Fibroblast of lung (primary cell): ENCODE results near the gene PSEN1. TPM values are rescaled to one million over a fixed set of nuclear protein-coding genes. Genes with fewer than 3 reads are reported as not detected.

Source experiments
- DNase-seq, 2 donors: peaks; one replicate each; pipeline versions ENCODE4 v3.0.0 to v3.0.0-alpha.2; 2010; ENCODE audit warnings: low read depth in 2 of 2
- H2AFZ ChIP-seq: 2 replicates; pipeline ENCODE4 v1.5.1; 2012; ENCODE audit warnings: low read length, control low read depth, inconsistent platforms
- H3K27ac ChIP-seq: 2 replicates; pipeline ENCODE4 v1.5.1; 2011; ENCODE audit warnings: low read length, control low read depth; ENCODE audit not compliant: insufficient read depth
- H3K27me3 ChIP-seq: 2 replicates; pipeline ENCODE4 v1.5.1; 2011; ENCODE audit warnings: mild to moderate bottlenecking, low read length; ENCODE audit not compliant: control insufficient read depth, insufficient read depth
- H3K36me3 ChIP-seq: 2 replicates; pipeline ENCODE4 v1.5.1; 2011; ENCODE audit warnings: low read length; ENCODE audit not compliant: control insufficient read depth, insufficient read depth
- H3K4me1 ChIP-seq: 2 replicates; pipeline ENCODE4 v1.5.1; 2011; ENCODE audit warnings: low read length; ENCODE audit not compliant: control insufficient read depth, insufficient read depth; ENCODE audit errors: extremely low read depth
- H3K4me2 ChIP-seq: 2 replicates; pipeline ENCODE4 v1.5.1; 2011; ENCODE audit warnings: low read length, control low read depth; ENCODE audit not compliant: insufficient read depth; ENCODE audit errors: extremely low read depth
- H3K4me3 ChIP-seq, 4 experiments: fragments of 200-600 bp in 1 of 4; sonication (generic) in 1 of 4; replicated peaks in 1 of 4; 2 replicates each; pipeline ENCODE4 v1.5.1; 2011 to 2016; ENCODE audit warnings: low read length in 4 of 4, low read depth in 3 of 4, mild to moderate bottlenecking in 3 of 4, control low read depth in 2 of 4, inconsistent platforms in 1 of 4, mixed read lengths in 1 of 4; ENCODE audit not compliant: insufficient read depth in 1 of 4; ENCODE audit errors: control extremely low read depth in 1 of 4
- H3K79me2 ChIP-seq: 2 replicates; pipeline ENCODE4 v1.5.1; 2012; ENCODE audit warnings: mild to moderate bottlenecking, low read length, inconsistent platforms; ENCODE audit not compliant: control insufficient read depth, insufficient read depth
- H3K9ac ChIP-seq: 2 replicates; pipeline ENCODE4 v1.5.1; 2011; ENCODE audit warnings: mild to moderate bottlenecking, low read length, control low read depth; ENCODE audit not compliant: insufficient read depth
- H3K9me3 ChIP-seq: 2 replicates; pipeline ENCODE4 v1.5.1; 2012; ENCODE audit warnings: low read depth, low read length; ENCODE audit not compliant: control insufficient read depth, insufficient read depth
- H4K20me1 ChIP-seq: 2 replicates; pipeline ENCODE4 v1.5.1; 2011; ENCODE audit warnings: low read length; ENCODE audit not compliant: control insufficient read depth, insufficient read depth; ENCODE audit errors: extremely low read depth
- EZH2 ChIP-seq: IDR thresholded peaks from 2 replicates; pipeline ENCODE4 v1.5.1; 2012; ENCODE audit warnings: low read length, control low read depth, mild to moderate bottlenecking; ENCODE audit errors: missing control alignments
- polyA plus RNA-seq, 2 donors: library from polyadenylated mRNA; depleted of rRNA in 1 of 2; stranded (reverse) in 1 of 2; unstranded in 1 of 2; fragments of >200 nt; gene quantifications; 2 replicates each; pipeline ENCODE4 v1.2.1, GENCODE V29; 2011 to 2012; ENCODE audit warnings: missing spikeins in 1 of 2
- total RNA-seq: library from RNA; depleted of rRNA; stranded (reverse); fragments of >200 nt; gene quantifications from 2 replicates; pipeline ENCODE4 v1.2.1, GENCODE V29; 2014
- TF ChIP-seq, protein P1 (sequence below), 2 donors: IDR thresholded peaks in 1 of 2; conservative IDR thresholded peaks in 1 of 2; 1 replicate in 1 of 2; 2 replicates in 1 of 2; pipeline ENCODE4 v1.5.1; 2011 to 2012; ENCODE audit warnings: low read length in 2 of 2, control low read depth in 1 of 2, inconsistent platforms in 1 of 2, low read depth in 1 of 2, mild to moderate bottlenecking in 1 of 2

The PSEN1 gene
- total and polyA plus RNA-seq, 2 donors (not counting 1 experiment from before 2014, with no cell fraction given), result 22.0 to 53.7 TPM

DNA sequence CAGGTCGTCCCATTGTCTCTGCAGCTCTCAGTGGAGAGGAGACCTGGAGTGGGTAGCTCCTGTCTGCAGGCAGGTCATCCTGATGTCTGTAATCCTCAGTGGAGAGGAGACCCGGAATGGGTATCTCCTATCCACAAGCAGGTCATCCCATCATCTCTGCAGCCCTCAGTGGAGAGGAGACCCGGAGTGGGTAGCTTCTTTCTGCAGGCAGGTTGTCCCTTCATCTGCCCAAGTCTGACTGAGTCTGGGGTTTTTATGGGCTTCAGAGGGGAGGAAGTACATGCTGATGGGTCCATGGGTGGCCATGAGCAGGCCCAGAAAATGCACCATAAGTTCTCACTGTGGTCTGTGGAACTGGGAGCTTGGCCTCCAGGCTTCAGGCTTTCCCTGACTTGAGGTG, 72.1 kb downstream of the PSEN1 start:
- no peak for TF ChIP-seq EZH2
- TF ChIP-seq, protein P1, sequence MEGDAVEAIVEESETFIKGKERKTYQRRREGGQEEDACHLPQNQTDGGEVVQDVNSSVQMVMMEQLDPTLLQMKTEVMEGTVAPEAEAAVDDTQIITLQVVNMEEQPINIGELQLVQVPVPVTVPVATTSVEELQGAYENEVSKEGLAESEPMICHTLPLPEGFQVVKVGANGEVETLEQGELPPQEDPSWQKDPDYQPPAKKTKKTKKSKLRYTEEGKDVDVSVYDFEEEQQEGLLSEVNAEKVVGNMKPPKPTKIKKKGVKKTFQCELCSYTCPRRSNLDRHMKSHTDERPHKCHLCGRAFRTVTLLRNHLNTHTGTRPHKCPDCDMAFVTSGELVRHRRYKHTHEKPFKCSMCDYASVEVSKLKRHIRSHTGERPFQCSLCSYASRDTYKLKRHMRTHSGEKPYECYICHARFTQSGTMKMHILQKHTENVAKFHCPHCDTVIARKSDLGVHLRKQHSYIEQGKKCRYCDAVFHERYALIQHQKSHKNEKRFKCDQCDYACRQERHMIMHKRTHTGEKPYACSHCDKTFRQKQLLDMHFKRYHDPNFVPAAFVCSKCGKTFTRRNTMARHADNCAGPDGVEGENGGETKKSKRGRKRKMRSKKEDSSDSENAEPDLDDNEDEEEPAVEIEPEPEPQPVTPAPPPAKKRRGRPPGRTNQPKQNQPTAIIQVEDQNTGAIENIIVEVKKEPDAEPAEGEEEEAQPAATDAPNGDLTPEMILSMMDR (conservative IDR thresholded peaks at IDR 0.05 in 1 of 2, IDR thresholded peaks at IDR 0.05 in 1 of 2; ENCODE audit: low read depth in 1 of 2, low read length in 2 of 2), result no peak
- H2AFZ ChIP-seq, result no peak overlapping the region
- H3K36me3 ChIP-seq, result peaks cover 3% of the 10 kb centered on the region
- no peak for DNase-seq
- no peaks in the 10 kb centered on the region for H3K9me3 ChIP-seq
- no peak overlapping the region for H3K9ac ChIP-seq
- peaks cover 5% of the 10 kb centered on the region for H3K4me1 ChIP-seq
- H3K27me3 ChIP-seq, result no peaks in the 10 kb centered on the region
- no peaks in the 10 kb centered on the region for H4K20me1 ChIP-seq
- H3K4me2 ChIP-seq, result no peak overlapping the region
- no peak overlapping the region for H3K4me3 ChIP-seq
- H3K79me2 ChIP-seq, result no peaks in the 10 kb centered on the region
- no peak overlapping the region for H3K27ac ChIP-seq

DNA sequence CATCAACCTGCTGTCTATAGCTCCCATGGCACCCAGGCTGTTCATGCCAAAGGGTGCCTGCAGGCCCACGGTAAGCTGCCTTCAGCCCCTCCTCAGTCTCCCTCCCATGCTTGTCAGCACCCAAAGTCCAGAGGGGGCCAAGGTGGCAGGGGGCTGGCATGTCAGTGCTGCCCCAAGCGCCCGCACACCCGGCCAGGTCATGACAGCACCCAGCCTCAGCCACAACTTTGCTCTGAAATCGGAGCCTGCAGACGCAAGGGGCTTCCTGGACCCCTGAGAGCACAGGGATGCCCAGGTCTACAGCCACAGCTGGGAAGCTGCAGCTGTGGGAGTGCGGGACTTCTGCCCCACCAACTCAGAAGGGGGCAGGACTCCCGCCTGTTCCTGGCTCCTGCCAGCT, 72.5 kb downstream of the PSEN1 start:
- Histone ChIP-seq H3K9ac (no peak overlapping the region), H3K9me3 (no peaks in the 10 kb centered on the region), H2AFZ (no peak overlapping the region), H3K4me2 (no peak overlapping the region), H3K27me3 (no peaks in the 10 kb centered on the region), H3K27ac (no peak overlapping the region), H3K4me1 (peaks cover 5% of the 10 kb centered on the region), H4K20me1 (no peaks in the 10 kb centered on the region), H3K4me3 (no peak overlapping the region), H3K36me3 (peaks cover 3% of the 10 kb centered on the region), H3K79me2 (no peaks in the 10 kb centered on the region)
- no peak for DNase-seq
- TF ChIP-seq EZH2, result no peak
- TF ChIP-seq, protein P1 (conservative IDR thresholded peaks at IDR 0.05 in 1 of 2, IDR thresholded peaks at IDR 0.05 in 1 of 2; ENCODE audit: low read depth in 1 of 2, low read length in 2 of 2), result no peak

DNA sequence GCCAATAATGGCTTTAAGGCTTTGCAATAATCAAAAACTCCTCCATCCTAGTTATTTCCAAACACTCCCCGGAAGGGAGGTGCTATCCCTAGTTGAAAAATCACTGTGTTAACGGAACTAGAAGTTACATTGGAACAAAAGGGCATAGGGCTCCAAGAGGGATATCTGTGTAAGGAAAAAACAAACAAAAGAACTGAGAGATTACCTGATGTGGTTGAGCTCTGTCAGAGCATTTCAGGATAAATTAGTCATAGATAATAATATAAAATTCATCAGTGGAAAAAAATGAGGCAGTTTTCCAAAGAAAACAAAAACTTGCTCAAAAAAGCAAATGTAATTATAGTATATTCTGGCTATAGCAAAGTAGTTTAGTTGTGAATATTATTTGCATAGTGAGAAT, 73.6 kb downstream of the PSEN1 start:
- Histone ChIP-seq H4K20me1 (no peaks in the 10 kb centered on the region), H3K4me1 (peaks cover 5% of the 10 kb centered on the region), H3K9me3 (no peaks in the 10 kb centered on the region), H3K79me2 (no peaks in the 10 kb centered on the region), H3K4me2 (peak overlapping the region; percentile 18), H2AFZ (no peak overlapping the region), H3K27ac (no peak overlapping the region), H3K36me3 (peaks cover 5% of the 10 kb centered on the region), H3K9ac (no peak overlapping the region), H3K4me3 (no peak overlapping the region), H3K27me3 (no peaks in the 10 kb centered on the region)
- DNase-seq, result peak; percentile 75 to 76
- no peak for TF ChIP-seq EZH2
- TF ChIP-seq, protein P1 (conservative IDR thresholded peaks at IDR 0.05 in 1 of 2, IDR thresholded peaks at IDR 0.05 in 1 of 2; ENCODE audit: low read depth in 1 of 2, low read length in 2 of 2), result no peak
